GM18505 (cell line): ENCODE data around the gene HIRIP3.

ENCODE experiments used
- ATAC-seq: cut with Tn5 transposase; IDR thresholded peaks from one replicate; pipeline ENCODE4 v1.9.1; 2021; ENCODE audit not compliant: unreplicated experiment
- POLR2A ChIP-seq: IDR thresholded peaks from 4 replicates; pipeline ENCODE4 v1.6.1; 2011; ENCODE audit warnings: borderline replicate concordance; ENCODE audit not compliant: insufficient read depth, insufficient read length; ENCODE audit errors: extremely low read depth

HIRIP3 gene

GRCh38 chr16:30009990-30010843 is 14.8 kb upstream of the HIRIP3 start:
- no peak for TF ChIP-seq POLR2A
- ATAC-seq = no peak

DNA sequence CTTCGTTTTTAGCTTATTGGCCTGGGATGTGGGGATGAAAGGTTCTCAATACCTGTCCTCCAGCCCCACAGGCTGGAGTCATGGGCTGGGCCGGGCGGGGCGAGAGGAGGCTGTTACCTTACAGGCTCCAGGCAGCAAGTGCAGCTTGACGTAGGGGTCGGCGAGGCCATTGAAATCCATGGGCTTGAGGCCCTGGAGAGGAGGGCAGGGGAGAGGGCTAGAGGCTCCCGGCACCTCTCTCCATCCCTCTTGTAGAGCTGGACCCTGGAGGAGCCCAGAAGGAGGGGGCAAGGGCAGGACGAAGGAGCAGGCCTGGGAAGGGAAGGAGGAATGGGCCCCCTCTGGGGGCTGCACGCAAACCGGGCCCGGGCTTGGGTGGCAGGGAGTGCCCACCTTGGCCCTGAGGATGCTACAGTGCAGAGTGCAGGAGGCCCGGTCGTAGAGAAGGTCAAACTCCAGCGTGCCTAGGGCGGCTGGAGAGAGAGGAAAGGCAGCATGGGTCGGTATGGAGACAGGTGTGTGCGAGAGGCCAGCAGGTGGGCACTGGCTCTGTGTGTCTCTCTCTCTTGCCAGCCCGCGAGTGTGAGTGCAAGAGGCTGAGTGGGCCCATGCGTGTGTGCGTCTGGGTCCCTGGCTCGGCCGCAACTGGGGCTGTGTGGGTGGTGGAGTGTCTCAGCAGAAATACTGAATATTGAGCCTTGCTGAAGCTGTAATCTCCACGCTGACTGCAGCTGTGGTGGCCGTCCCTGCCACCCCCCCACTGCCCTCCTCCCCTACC is 13.9 kb upstream of the HIRIP3 start:
- no peak for ATAC-seq
- no peak for TF ChIP-seq POLR2A

- ATAC-seq = no peak
- TF ChIP-seq POLR2A = no peak
Observed at GRCh38 chr16:30007378-30007895, 12.0 kb upstream of the HIRIP3 start.

GRCh38 chr16:30006659-30007377 is 11.4 kb upstream of the HIRIP3 start:
- ATAC-seq = no peak
- TF ChIP-seq POLR2A = no peak

GRCh38 chr16:30006095-30006473 is 10.7 kb upstream of the HIRIP3 start:
- no peak for TF ChIP-seq POLR2A
- no peak for ATAC-seq

DNA sequence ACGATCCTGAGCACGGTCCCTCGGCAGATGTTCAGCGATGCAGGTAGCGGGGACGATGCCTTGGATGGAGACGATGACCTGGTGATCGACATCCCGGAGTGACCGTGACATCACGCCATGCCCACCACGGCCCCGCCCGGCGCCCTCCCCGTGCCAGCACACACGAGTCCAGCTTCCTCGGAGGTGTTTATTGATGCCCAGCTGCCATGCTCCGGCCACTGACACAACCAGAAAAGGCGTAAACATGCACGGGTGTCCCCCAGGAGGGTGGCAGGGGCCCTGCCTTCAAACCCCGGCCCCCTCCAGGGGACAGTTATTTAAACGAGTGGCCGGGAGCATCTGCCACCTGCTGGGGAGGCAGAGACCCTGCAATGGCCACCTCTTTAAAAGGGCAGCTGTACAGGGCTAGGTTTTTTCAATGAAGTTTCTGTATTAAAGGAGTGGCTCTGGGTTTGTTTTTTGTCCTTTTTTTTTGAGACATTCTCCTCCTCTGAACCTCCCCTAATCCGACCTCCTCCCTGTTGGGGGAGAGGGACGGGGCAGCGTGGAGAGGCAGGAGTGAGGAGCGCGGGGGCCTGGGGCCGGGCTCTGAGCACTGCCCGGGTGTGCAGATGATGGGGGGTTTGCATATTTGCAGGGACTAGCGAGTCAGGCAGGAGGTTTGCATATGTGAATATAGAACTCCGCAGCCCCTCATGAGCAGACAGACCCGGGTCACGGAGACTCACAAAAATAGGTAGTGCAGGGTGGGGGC is 10.1 kb upstream of the HIRIP3 start:
- ATAC-seq = no peak
- no peak for TF ChIP-seq POLR2A

DNA sequence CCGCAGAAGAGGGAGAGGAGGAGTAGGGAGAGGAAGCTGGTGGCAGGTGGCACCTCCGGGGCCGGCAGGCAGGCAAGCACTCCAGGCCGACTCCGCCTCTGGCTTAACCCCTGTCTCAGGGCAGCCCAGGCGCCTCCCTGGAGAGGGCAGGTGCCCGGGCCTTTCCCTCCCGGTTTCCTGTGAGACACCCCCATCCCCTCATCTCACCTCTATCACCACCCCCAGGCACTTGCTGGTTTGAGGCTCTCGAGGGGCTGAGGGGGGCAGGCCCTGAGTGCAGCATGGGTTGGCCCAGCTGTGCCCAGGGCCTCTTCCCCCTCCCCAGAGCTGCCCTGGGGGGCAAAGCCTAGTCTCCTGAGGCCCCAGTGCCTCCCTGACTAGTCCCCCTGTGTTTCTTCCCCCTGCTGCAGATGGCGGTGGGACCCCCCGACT is 9.4 kb upstream of the HIRIP3 start:
- TF ChIP-seq POLR2A = no peak
- no peak for ATAC-seq

- no peak for ATAC-seq
- TF ChIP-seq POLR2A = no peak
Observed at GRCh38 chr16:30004424-30004776, 9.0 kb upstream of the HIRIP3 start.

- TF ChIP-seq POLR2A = no peak
- ATAC-seq = no peak
Observed at GRCh38 chr16:30003670-30004423, 8.4 kb upstream of the HIRIP3 start.

- no peak for ATAC-seq
- TF ChIP-seq POLR2A = no peak
Observed at GRCh38 chr16:30002614-30003346, 7.4 kb upstream of the HIRIP3 start.
